Keratinocyte (primary cell): Measurements from ENCODE around the gene PNMT. TPM values are rescaled to one million over a fixed set of nuclear protein-coding genes. Genes with fewer than 3 reads are reported as not detected.

Experiments
- DNase-seq: peaks from one replicate; pipeline ENCODE4 v3.0.0-alpha.2; 2011; ENCODE audit warnings: low read depth, missing footprints, low spot score
- FAIRE-seq: peaks from 2 replicates; lab custom pipeline; 2011; peaks lifted over from hg19 to GRCh38; lab: Jason Lieb, UNC
- H2AFZ ChIP-seq: 2 replicates; pipeline ENCODE4 v1.6.0; 2012; ENCODE audit warnings: low read length, control low read depth, inconsistent platforms; ENCODE audit not compliant: control insufficient read depth
- H3K27ac ChIP-seq: 2 replicates; pipeline ENCODE4 v1.5.1; 2011; ENCODE audit warnings: low read length; ENCODE audit not compliant: control insufficient read depth, insufficient read depth
- H3K27me3 ChIP-seq: 3 replicates; pipeline ENCODE4 v1.6.0; 2011; ENCODE audit warnings: low read length; ENCODE audit not compliant: control insufficient read depth, insufficient read depth; ENCODE audit errors: extremely low read depth
- H3K36me3 ChIP-seq, 2 experiments: 2 replicates in 1 of 2; 3 replicates in 1 of 2; pipeline ENCODE4 v1.5.1; 2011; ENCODE audit warnings: low read length in 2 of 2, mild to moderate bottlenecking in 1 of 2; ENCODE audit not compliant: control insufficient read depth in 2 of 2, insufficient read depth in 2 of 2; ENCODE audit errors: extremely low read depth in 1 of 2
- H3K4me1 ChIP-seq: 3 replicates; pipeline ENCODE4 v1.5.1; 2011; ENCODE audit warnings: low read length; ENCODE audit not compliant: control insufficient read depth, insufficient read depth; ENCODE audit errors: extremely low read depth
- H3K4me2 ChIP-seq: 3 replicates; pipeline ENCODE4 v1.6.0; 2011; ENCODE audit warnings: low read depth, low read length; ENCODE audit not compliant: control insufficient read depth, insufficient read depth; ENCODE audit errors: extremely low read depth
- H3K4me3 ChIP-seq, 3 experiments: fragments of 200-600 bp in 1 of 3; sonication (generic) in 1 of 3; 2 replicates in 2 of 3; 3 replicates in 1 of 3; pipeline ENCODE4 v1.5.1; 2011 to 2016; ENCODE audit warnings: low read length in 3 of 3, mild to moderate bottlenecking in 3 of 3, control low read depth in 2 of 3, inconsistent platforms in 1 of 3, low read depth in 1 of 3, mixed read lengths in 1 of 3, mixed run types in 1 of 3, moderate library complexity in 1 of 3; ENCODE audit not compliant: control insufficient read depth in 2 of 3, insufficient read depth in 2 of 3; ENCODE audit errors: extremely low read depth in 1 of 3
- H3K79me2 ChIP-seq: 2 replicates; pipeline ENCODE4 v1.6.0; 2012; ENCODE audit warnings: low read length; ENCODE audit not compliant: control insufficient read depth, insufficient read depth
- H3K9ac ChIP-seq: 3 replicates; pipeline ENCODE4 v1.6.0; 2011; ENCODE audit warnings: low read length; ENCODE audit not compliant: control insufficient read depth, insufficient read depth; ENCODE audit errors: extremely low read depth
- H3K9me1 ChIP-seq: 3 replicates; pipeline ENCODE4 v1.6.0; 2011; ENCODE audit warnings: low read length; ENCODE audit not compliant: control insufficient read depth, insufficient read depth; ENCODE audit errors: extremely low read depth
- H3K9me3 ChIP-seq: 2 replicates; pipeline ENCODE4 v1.5.1; 2012; ENCODE audit warnings: low read depth, low read length; ENCODE audit not compliant: control insufficient read depth
- H4K20me1 ChIP-seq: 3 replicates; pipeline ENCODE4 v1.6.0; 2011; ENCODE audit warnings: low read length; ENCODE audit not compliant: control insufficient read depth, insufficient read depth; ENCODE audit errors: extremely low read depth
- EZH2 ChIP-seq: IDR thresholded peaks from one replicate; pipeline ENCODE4 v1.6.1; 2012; ENCODE audit warnings: inconsistent platforms, mild to moderate bottlenecking, low read length, moderate library complexity
- dilution Hi-C: fragments of 300-500 bp; cut with MboI; formaldehyde crosslinking; loops from one replicate; pipeline ENCODE4 v1.7.0; 2020; ENCODE audit warnings: low sequenced_read_pairs; ENCODE audit not compliant: extremely low pct_ligation_motif_present
- polyA plus RNA-seq, 5 experiments: library from polyadenylated mRNA; depleted of rRNA in 3 of 5; stranded (reverse) in 3 of 5; stranded (forward) in 1 of 5; unstranded in 1 of 5; fragments of >200 nt; gene quantifications; 1 replicate in 1 of 5; 2 replicates in 3 of 5; 3 replicates in 1 of 5; pipeline versions ENCODE4 v1.2.1 to v1.2.3, GENCODE V29; 2011 to 2012; ENCODE audit warnings: missing spikeins in 2 of 5, low read depth in 1 of 5, low replicate concordance in 1 of 5
- TF ChIP-seq, protein P1 (sequence below), 3 experiments: IDR thresholded peaks in 1 of 3; conservative IDR thresholded peaks in 1 of 3; optimal IDR thresholded peaks in 1 of 3; 2 replicates in 2 of 3; 3 replicates in 1 of 3; pipeline versions ENCODE3 to v1.5.1; 2011; ENCODE audit warnings: low read length in 3 of 3, mild to moderate bottlenecking in 3 of 3, moderate library complexity in 2 of 3, control low read depth in 1 of 3, inconsistent platforms in 1 of 3; ENCODE audit not compliant: insufficient read depth in 2 of 3; ENCODE audit errors: extremely low read depth in 1 of 3

The PNMT gene
- polyA plus RNA-seq, 1 donor (not counting 4 experiments of a cell fraction or from before 2014, with no cell fraction given) = not detected

DNA sequence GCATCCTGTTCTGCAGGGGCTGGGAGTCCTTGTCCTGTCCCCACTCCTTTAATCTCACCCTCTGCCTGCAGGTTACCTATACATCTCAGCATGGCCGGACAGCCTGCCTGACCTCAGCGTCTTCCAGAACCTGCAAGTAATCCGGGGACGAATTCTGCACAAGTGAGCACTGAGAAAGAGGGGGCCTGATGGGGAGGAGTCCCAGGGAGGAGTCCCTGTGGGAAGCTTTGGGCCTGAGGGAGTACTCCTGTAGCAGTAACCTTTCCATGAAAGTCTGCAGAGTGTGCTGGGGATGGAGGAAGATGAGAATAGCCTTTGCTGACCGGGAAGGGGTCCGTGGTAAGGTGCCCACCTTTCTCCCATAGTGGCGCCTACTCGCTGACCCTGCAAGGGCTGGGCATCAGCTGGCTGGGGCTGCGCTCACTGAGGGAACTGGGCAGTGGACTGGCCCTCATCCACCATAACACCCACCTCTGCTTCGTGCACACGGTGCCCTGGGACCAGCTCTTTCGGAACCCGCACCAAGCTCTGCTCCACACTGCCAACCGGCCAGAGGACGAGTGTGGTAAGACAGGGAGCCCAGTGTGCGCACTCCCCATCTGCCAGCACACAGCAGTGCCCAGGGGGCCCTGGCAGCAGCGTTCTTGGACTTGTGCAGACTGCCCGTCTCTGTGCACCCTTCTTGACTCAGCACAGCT is 47.3 kb downstream of the PNMT start:
- dilution Hi-C loops = no loop called here
- no peaks in the 10 kb centered on the region for H3K9me3 ChIP-seq
- DNase-seq = no peak
- no peak overlapping the region for H3K9ac ChIP-seq
- H3K4me1 ChIP-seq = peaks cover 10% of the 10 kb centered on the region
- H3K9me1 ChIP-seq = no peaks in the 10 kb centered on the region
- H4K20me1 ChIP-seq = no peaks in the 10 kb centered on the region
- no peaks in the 10 kb centered on the region for H3K27me3 ChIP-seq
- H2AFZ ChIP-seq = no peak overlapping the region
- no peak overlapping the region for H3K27ac ChIP-seq
- FAIRE-seq = no peak
- no peak for TF ChIP-seq EZH2
- TF ChIP-seq, protein P1, sequence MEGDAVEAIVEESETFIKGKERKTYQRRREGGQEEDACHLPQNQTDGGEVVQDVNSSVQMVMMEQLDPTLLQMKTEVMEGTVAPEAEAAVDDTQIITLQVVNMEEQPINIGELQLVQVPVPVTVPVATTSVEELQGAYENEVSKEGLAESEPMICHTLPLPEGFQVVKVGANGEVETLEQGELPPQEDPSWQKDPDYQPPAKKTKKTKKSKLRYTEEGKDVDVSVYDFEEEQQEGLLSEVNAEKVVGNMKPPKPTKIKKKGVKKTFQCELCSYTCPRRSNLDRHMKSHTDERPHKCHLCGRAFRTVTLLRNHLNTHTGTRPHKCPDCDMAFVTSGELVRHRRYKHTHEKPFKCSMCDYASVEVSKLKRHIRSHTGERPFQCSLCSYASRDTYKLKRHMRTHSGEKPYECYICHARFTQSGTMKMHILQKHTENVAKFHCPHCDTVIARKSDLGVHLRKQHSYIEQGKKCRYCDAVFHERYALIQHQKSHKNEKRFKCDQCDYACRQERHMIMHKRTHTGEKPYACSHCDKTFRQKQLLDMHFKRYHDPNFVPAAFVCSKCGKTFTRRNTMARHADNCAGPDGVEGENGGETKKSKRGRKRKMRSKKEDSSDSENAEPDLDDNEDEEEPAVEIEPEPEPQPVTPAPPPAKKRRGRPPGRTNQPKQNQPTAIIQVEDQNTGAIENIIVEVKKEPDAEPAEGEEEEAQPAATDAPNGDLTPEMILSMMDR (optimal IDR thresholded peaks at IDR 0.05 in 1 of 3, IDR thresholded peaks at IDR 0.05 in 1 of 3, conservative IDR thresholded peaks at IDR 0.05 in 1 of 3; ENCODE audit: extremely low read depth in 1 of 3, insufficient read depth in 2 of 3, low read length in 3 of 3) = peak in 1 of 3 experiments; percentile 12
- H3K79me2 ChIP-seq = no peaks in the 10 kb centered on the region
- H3K36me3 ChIP-seq = peaks cover 27 to 29% of the 10 kb centered on the region in 2 experiments
- H3K4me3 ChIP-seq = no peak overlapping the region
- H3K4me2 ChIP-seq = no peak overlapping the region

DNA sequence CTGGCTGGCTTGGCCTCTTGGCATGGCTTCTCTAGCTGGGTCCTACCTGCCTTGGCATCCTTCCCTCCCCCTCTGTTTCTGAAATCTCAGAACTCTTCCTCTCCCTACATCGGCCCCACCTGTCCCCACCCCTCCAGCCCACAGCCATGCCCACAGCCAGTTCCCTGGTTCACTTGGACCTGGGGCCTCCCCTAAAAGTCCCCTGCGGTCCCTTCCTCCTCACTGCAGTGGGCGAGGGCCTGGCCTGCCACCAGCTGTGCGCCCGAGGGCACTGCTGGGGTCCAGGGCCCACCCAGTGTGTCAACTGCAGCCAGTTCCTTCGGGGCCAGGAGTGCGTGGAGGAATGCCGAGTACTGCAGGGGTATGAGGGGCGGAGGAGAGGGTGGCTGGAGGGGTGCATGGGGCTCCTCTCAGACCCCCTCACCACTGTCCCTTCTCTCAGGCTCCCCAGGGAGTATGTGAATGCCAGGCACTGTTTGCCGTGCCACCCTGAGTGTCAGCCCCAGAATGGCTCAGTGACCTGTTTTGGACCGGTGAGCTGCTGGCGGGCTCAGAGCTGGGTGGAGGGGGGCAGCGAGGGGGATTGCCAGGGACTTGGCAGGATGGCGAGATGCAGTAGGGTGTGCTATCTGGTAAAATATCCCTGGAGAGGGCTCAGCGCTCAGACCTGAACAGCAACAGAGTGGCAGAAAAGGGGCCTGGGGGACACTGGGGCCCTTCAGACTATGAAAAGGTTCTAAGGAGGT is 48.0 kb downstream of the PNMT start:
- no peak overlapping the region for H3K4me3 ChIP-seq
- no peaks in the 10 kb centered on the region for H3K9me1 ChIP-seq
- H3K79me2 ChIP-seq = no peaks in the 10 kb centered on the region
- no peak overlapping the region for H3K4me2 ChIP-seq
- H3K27ac ChIP-seq = peak overlapping the region; percentile 46
- H2AFZ ChIP-seq = no peak overlapping the region
- peaks cover 10% of the 10 kb centered on the region for H3K4me1 ChIP-seq
- dilution Hi-C loops = no loop called here
- peak overlapping the region; percentile 26 for H3K9ac ChIP-seq
- H3K36me3 ChIP-seq = peaks cover 26 to 29% of the 10 kb centered on the region in 2 experiments
- FAIRE-seq = no peak
- H3K27me3 ChIP-seq = no peaks in the 10 kb centered on the region
- no peak for TF ChIP-seq EZH2
- TF ChIP-seq, protein P1 (optimal IDR thresholded peaks at IDR 0.05 in 1 of 3, IDR thresholded peaks at IDR 0.05 in 1 of 3, conservative IDR thresholded peaks at IDR 0.05 in 1 of 3; ENCODE audit: extremely low read depth in 1 of 3, insufficient read depth in 2 of 3, low read length in 3 of 3) = no peak
- no peak for DNase-seq
- no peaks in the 10 kb centered on the region for H4K20me1 ChIP-seq
- no peaks in the 10 kb centered on the region for H3K9me3 ChIP-seq
